Measurements from ENCODE around the gene RAD9A.

RAD9A gene

DNA sequence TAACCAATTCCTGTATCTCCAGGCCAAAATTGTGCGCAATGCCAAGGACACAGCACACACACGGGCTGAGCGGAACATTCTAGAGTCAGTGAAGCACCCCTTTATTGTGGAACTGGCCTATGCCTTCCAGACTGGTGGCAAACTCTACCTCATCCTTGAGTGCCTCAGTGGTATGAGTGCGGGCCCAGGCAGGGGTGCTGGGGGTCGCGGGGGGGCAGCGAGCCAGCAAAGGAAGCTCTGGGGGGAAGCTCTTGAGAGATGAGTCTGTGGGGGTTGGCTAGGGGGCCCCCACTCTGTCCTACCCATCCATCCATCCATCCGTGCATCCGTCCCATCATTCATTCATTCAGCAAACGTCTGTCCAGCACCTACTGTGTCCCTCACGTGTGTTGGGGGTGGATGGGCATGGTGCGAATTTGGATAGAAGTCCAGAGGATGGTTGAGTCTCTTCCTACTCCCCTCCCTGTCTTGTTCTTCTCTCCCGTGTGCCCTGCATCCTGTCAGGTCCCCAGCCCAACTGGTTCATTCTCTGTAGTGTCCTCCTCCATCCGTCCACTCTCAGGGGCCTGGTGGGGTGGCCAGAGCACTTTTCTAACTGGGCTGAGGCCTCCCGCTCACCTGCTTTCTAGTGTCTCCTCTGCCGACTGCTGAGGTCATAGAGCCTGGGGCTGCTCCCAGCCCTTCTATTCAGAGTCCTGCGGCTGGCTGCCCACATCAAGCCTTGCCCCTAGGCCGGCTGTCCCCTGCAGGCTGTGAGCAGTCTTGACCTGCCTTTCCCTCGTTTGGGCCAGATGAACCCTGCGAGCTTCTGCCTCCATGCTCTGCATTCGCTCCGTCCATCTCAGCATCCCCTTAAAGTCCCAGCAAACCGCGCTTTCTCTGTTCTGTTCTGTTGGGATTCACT, 39.8 kb downstream of the RAD9A start:
- H3K4me3 ChIP-seq (replicated peaks; ENCODE audit: low read depth, low read length) = no peak overlapping the region
- no peak for DNase-seq (ENCODE audit: low read depth)
- TF ChIP-seq, protein P1, sequence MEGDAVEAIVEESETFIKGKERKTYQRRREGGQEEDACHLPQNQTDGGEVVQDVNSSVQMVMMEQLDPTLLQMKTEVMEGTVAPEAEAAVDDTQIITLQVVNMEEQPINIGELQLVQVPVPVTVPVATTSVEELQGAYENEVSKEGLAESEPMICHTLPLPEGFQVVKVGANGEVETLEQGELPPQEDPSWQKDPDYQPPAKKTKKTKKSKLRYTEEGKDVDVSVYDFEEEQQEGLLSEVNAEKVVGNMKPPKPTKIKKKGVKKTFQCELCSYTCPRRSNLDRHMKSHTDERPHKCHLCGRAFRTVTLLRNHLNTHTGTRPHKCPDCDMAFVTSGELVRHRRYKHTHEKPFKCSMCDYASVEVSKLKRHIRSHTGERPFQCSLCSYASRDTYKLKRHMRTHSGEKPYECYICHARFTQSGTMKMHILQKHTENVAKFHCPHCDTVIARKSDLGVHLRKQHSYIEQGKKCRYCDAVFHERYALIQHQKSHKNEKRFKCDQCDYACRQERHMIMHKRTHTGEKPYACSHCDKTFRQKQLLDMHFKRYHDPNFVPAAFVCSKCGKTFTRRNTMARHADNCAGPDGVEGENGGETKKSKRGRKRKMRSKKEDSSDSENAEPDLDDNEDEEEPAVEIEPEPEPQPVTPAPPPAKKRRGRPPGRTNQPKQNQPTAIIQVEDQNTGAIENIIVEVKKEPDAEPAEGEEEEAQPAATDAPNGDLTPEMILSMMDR (IDR thresholded peaks at IDR 0.05; ENCODE audit: low read length, missing control alignments) = no peak

DNA sequence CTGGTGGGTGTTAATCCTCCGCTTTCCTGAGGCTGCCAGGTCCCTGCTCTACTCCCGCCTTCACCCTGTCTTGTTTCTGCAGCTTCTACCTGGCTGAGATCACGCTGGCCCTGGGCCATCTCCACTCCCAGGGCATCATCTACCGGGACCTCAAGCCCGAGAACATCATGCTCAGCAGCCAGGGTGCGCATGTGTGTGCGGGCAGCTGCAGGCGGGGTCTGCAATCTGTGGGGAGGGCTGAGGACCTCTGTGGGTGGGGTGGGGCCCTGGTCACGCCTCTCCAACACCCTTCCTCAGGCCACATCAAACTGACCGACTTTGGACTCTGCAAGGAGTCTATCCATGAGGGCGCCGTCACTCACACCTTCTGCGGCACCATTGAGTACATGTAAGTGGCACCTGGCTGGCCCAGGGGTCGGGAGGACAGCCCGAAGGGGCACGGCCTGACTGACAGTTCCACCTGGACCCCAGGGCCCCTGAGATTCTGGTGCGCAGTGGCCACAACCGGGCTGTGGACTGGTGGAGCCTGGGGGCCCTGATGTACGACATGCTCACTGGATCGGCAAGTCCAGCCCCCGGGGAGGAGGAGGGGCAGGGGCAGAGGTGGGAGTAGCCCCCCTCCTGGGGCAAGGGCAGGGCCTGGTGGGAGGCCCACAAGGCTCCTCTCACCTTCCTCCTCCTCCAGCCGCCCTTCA, 41.0 kb downstream of the RAD9A start:
- no peak for DNase-seq (ENCODE audit: low read depth)
- TF ChIP-seq, protein P1 (IDR thresholded peaks at IDR 0.05; ENCODE audit: low read length, missing control alignments) = no peak
- H3K4me3 ChIP-seq (replicated peaks; ENCODE audit: low read depth, low read length) = no peak overlapping the region

DNA sequence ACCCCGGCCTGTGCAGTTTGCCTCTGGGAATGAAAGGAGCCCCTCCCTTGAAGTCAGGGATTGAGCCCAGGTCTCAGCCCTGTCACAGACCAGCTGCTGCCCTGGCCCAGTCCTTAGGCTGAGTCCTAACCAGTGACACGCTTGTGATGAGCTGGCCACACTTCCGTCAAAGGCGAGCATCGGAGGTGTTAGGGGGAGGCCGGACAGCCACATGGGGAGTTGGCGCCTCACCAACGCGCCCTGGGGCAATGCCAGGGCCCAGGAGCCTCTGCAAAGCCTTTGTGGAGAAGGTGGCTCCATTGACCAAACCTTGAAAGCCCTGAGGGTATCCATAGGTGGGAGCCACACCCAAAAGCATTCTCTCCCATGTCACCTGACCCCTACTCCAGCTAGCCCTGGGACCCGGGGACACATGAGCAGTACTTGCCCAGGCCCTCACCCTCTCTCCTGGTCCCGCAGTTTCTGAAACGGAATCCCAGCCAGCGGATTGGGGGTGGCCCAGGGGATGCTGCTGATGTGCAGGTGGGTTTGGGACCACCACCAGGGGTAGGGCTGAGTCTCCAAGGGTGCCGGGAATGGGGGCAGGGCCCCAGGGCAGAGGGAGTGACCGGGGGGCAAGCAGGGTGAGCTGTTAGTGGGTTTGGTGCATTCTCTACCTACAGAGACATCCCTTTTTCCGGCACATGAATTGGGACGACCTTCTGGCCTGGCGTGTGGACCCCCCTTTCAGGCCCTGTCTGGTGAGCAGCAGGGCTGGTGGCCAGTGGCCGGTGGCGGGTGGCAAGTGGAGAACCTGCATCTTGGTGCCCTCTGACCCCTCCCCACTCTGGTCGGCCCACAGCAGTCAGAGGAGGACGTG, 42.0 kb downstream of the RAD9A start:
- TF ChIP-seq, protein P1 (IDR thresholded peaks at IDR 0.05; ENCODE audit: low read length, missing control alignments) = no peak
- no peak overlapping the region for H3K4me3 ChIP-seq (replicated peaks; ENCODE audit: low read depth, low read length)
- no peak for DNase-seq (ENCODE audit: low read depth)

DNA sequence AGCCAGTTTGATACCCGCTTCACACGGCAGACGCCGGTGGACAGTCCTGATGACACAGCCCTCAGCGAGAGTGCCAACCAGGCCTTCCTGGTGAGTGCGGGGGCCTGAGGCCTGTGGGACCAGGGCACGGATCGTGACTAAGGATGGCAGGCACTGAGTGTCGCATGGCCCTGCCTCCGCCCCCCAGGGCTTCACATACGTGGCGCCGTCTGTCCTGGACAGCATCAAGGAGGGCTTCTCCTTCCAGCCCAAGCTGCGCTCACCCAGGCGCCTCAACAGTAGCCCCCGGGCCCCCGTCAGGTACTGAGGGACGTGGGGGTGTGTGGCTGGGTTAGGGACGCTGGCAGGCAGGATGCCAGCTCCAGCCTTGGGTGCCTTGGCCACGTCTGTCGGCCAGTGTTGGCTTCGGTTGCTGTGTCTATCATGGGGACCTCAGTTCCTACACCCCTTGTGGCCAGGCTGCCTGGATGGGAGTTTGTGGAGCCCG, 42.7 kb downstream of the RAD9A start:
- no peak overlapping the region for H3K4me3 ChIP-seq (replicated peaks; ENCODE audit: low read depth, low read length)
- TF ChIP-seq, protein P1 (IDR thresholded peaks at IDR 0.05; ENCODE audit: low read length, missing control alignments) = no peak
- no peak for DNase-seq (ENCODE audit: low read depth)

DNA sequence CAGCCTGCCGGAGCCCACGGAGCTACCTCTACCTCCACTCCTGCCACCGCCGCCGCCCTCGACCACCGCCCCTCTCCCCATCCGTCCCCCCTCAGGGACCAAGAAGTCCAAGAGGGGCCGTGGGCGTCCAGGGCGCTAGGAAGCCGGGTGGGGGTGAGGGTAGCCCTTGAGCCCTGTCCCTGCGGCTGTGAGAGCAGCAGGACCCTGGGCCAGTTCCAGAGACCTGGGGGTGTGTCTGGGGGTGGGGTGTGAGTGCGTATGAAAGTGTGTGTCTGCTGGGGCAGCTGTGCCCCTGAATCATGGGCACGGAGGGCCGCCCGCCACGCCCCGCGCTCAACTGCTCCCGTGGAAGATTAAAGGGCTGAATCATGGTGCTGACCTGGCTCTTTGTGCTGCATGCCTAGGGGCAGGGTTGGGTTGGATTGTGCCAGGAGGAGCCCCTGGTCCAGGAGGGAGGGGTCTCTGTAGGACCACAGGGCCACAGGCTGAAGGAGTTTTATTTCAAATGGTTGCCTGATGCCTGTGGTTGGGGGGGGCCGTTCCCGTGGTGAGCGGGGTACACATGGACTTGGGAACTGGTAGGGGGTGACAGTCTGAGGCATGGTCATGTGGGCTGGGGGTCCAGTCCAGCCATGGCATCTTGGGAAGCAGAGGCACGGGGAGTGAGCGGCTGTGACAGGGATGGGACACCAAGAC, 43.4 kb downstream of the RAD9A start:
- H3K4me3 ChIP-seq (replicated peaks; ENCODE audit: low read depth, low read length) = no peak overlapping the region

More for the DNA sequence above, 43.4 kb downstream of the RAD9A start:
- TF ChIP-seq, protein P1 (IDR thresholded peaks at IDR 0.05; ENCODE audit: low read length, missing control alignments) = no peak
- no peak for DNase-seq (ENCODE audit: low read depth)

Data from fibroblast of pulmonary artery (primary cell).